Measurements from ENCODE around the gene GPR162. TPM values are rescaled to one million over a fixed set of nuclear protein-coding genes. Genes with fewer than 3 reads are reported as not detected.
A peak's percentile ranks its signal among the peaks of the same experiment; 100 is the strongest.

The GPR162 gene, protein sequence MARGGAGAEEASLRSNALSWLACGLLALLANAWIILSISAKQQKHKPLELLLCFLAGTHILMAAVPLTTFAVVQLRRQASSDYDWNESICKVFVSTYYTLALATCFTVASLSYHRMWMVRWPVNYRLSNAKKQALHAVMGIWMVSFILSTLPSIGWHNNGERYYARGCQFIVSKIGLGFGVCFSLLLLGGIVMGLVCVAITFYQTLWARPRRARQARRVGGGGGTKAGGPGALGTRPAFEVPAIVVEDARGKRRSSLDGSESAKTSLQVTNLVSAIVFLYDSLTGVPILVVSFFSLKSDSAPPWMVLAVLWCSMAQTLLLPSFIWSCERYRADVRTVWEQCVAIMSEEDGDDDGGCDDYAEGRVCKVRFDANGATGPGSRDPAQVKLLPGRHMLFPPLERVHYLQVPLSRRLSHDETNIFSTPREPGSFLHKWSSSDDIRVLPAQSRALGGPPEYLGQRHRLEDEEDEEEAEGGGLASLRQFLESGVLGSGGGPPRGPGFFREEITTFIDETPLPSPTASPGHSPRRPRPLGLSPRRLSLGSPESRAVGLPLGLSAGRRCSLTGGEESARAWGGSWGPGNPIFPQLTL
- total RNA-seq, result 1 to 10 TPM in 4 of 6 experiments, under 1 TPM in 2; 0.37 to 3.1 (median 2.1) TPM
- long read RNA-seq, partial matches to known transcripts, result 1 of 1 reads
- long read RNA-seq, other reads (novel, unspliced or antisense), result 0 of 1 reads

DNA sequence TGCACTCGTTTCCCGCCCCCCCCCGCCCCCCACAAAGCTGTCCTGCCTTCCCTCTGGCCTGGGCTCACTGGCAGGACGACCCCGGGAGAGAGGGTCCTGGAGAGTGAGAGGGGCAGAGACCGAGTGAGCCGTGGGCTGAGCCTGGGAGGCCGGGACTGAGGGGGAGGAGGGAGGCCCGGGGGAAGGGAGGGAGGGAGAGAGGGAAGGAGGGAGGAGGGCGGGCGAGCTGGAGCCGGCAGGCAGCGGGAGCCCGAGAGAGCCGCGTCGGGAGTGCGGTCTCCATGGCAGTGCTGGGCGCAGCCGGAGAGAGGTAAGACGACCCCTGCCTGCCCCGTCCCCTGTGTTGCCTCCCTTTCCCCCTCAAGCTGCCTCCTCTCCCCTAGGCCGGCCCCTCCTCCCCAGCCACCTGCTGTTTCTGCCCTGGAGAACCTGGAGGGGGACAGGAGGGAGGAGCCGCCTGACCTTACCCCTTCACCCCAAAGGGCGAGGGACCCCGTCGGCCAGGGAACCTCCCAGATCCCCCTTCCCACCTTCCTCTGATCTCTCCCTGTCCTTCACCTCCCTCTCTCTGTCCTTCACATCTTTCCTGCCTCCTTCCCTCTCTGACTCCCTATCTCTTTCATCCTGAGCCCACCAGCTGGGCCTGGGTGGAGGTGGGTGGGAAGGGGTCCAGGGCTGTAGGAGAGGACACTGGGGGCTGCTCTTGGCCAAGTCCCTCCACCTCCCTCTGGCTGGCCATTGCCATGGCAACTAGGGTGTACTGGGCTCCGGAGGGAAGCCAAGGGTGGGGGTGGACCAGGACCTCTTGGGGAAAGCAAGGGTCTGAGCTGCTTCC lies at the start of gene GPR162:
Gene GPR162 (plus strand): TSS at position 231 of the 835 bp plus-strand sequence. CDS start 2,078 bp downstream, outside the sequence.
- DNase-seq (peak in 1 of 3 donors; percentile 55), ATAC-seq (peak; percentile 33 to 54 (median 42))
- Histone ChIP-seq H3K4me3 (peak within 1 kb of the TSS; percentile 19 to 29 (median 20)), H3K9me3 (no peaks in the 10 kb centered on the region), H3K27ac (peak within 1 kb of the TSS in 2 of 3 donors; percentile 6 to 18), H3K27me3 (no peaks in the 10 kb centered on the region), H3K36me3 (no peaks in the 10 kb centered on the region), H3K4me1 (peaks cover 0 to 5% (median 0%) of the 10 kb centered on the region in 4 donors)
- intact Hi-C loops (cut with DNase I), result no loop called here
- TF ChIP-seq, protein P1, sequence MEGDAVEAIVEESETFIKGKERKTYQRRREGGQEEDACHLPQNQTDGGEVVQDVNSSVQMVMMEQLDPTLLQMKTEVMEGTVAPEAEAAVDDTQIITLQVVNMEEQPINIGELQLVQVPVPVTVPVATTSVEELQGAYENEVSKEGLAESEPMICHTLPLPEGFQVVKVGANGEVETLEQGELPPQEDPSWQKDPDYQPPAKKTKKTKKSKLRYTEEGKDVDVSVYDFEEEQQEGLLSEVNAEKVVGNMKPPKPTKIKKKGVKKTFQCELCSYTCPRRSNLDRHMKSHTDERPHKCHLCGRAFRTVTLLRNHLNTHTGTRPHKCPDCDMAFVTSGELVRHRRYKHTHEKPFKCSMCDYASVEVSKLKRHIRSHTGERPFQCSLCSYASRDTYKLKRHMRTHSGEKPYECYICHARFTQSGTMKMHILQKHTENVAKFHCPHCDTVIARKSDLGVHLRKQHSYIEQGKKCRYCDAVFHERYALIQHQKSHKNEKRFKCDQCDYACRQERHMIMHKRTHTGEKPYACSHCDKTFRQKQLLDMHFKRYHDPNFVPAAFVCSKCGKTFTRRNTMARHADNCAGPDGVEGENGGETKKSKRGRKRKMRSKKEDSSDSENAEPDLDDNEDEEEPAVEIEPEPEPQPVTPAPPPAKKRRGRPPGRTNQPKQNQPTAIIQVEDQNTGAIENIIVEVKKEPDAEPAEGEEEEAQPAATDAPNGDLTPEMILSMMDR (IDR thresholded peaks at IDR 0.05), result no peak
- 2% methylated on average over 23 of the region's 28 CpGs for WGBS (ENCODE audit: insufficient coverage, low coverage, low lambda C conversion rate, missing lambda C conversion rate)

DNA sequence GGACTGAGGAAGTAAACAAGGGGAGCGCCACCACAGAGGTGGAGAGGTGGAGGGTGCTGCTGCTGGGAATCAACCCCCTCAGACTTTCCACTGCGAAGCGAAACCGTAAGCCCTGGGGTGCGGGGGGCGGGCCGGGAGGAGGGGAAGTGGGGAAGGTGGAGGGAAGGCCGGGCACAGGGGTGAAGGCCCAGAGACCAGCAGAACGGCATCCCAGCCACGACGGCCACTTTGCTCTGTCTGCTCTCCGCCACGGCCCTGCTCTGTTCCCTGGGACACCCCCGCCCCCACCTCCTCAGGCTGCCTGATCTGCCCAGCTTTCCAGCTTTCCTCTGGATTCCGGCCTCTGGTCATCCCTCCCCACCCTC lies 49.3 kb upstream of the GPR162 start, which contains the start of gene LAG3:
Gene LAG3 (plus strand): TSS at position 190 of the 365 bp plus-strand sequence. CDS start 333 bp downstream, outside the sequence.
- peak within 1 kb of the TSS in 1 of 3 donors; percentile 13 for H3K27ac ChIP-seq
- intact Hi-C loops (cut with DNase I), result no loop called here
- peaks cover 0 to 68% (median 14%) of the 10 kb centered on the region in 4 donors for H3K4me1 ChIP-seq
- H3K4me3 ChIP-seq, result no peak within 1 kb of the TSS
- H3K27me3 ChIP-seq, result no peaks in the 10 kb centered on the region
- no peak for TF ChIP-seq POLR2A (IDR thresholded peaks at IDR 0.05)
- TF ChIP-seq, protein P1 (IDR thresholded peaks at IDR 0.05), result no peak
- H3K36me3 ChIP-seq, result peaks cover 0 to 17% (median 5%) of the 10 kb centered on the region in 4 donors
- DNase-seq (peak in 1 of 3 donors; percentile 59), ATAC-seq (peak; percentile 1 to 6 (median 4))
- 17% methylated on average over 3 of the region's 15 CpGs for WGBS (ENCODE audit: insufficient coverage, low coverage, low lambda C conversion rate, missing lambda C conversion rate)
- no peaks in the 10 kb centered on the region for H3K9me3 ChIP-seq

DNA sequence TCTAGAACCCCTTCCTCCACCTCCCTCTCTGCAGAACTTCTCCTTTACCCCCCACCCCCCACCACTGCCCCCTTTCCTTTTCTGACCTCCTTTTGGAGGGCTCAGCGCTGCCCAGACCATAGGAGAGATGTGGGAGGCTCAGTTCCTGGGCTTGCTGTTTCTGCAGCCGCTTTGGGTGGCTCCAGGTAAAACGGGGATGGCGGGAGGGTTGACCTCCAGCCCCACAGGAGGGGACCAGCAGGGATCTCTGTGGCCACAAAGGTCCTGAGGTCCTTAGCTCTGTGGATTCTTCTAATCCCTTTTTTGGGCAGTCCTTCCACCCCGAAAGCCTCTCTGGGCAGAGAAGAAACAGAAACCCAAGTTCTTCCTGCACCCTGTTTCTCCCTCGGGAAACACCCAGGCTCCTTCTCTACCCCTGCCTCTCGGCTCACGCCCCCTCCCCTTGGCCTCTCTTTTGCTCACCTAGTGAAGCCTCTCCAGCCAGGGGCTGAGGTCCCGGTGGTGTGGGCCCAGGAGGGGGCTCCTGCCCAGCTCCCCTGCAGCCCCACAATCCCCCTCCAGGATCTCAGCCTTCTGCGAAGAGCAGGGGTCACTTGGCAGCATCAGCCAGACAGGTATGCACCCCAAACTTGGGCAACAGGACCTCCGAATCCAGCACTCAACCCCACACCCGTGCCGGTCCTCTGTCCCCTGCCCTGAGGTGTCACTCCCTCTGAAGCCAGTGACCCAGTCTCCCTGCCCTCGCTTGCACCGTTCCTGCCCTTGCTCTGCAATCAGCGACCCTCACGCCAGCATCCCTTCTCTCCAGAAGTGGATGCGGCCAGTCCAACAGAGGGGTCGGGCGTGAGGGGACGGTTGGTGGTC lies 48.7 kb upstream of the GPR162 start:
- Histone ChIP-seq H3K27me3 (no peaks in the 10 kb centered on the region), H3K4me1 (peaks cover 0 to 74% (median 17%) of the 10 kb centered on the region in 4 donors), H3K9me3 (no peaks in the 10 kb centered on the region), H3K4me3 (no peak overlapping the region), H3K27ac (no peak overlapping the region), H3K36me3 (peaks cover 0 to 17% (median 5%) of the 10 kb centered on the region in 4 donors)
- no peak for TF ChIP-seq POLR2A (IDR thresholded peaks at IDR 0.05)
- TF ChIP-seq, protein P1 (IDR thresholded peaks at IDR 0.05), result no peak
- WGBS (ENCODE audit: insufficient coverage, low coverage, low lambda C conversion rate, missing lambda C conversion rate), result 45% methylated on average over 14 of the region's 21 CpGs
- ATAC-seq, result no peak
- DNase-seq, result no peak
- intact Hi-C loops (cut with DNase I), result no loop called here

Data from right lobe of liver (tissue), 6 donors.